Fibroblast of skin of left biceps (primary cell): Measurements from ENCODE around the gene PPP3R1.

Experiments
- DNase-seq, 2 experiments: peaks; one replicate each; pipeline ENCODE4 v3.0.0-alpha.2; 2013; ENCODE audit warnings: low read depth in 2 of 2

Gene PPP3R1

DNA sequence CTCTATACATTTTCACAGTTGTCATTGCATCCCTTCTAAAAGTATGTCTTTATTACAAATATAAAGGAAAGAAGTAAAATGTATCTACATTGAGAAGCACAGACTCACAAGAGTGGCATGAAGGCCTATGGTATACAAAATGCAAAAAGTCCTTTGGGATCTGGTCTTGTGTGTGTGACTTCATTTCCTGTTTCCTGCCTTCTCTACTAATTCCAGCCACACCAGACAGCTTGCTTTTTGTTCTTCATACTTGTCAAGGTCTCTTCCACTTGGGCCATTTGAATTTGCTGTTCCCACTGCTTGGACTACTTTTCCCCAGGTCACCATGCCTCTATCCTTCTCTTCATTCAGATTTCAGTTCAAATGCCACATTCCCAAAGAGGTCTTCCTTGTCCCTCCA lies 101.3 kb downstream of the PPP3R1 start:
- DNase-seq: no peak

- DNase-seq: no peak
These were observed 110.5 kb downstream of the PPP3R1 start for GRCh38 chr2:68141875-68142274.

- no peak for DNase-seq
These were observed 116.6 kb downstream of the PPP3R1 start for GRCh38 chr2:68135448-68136320.

DNA sequence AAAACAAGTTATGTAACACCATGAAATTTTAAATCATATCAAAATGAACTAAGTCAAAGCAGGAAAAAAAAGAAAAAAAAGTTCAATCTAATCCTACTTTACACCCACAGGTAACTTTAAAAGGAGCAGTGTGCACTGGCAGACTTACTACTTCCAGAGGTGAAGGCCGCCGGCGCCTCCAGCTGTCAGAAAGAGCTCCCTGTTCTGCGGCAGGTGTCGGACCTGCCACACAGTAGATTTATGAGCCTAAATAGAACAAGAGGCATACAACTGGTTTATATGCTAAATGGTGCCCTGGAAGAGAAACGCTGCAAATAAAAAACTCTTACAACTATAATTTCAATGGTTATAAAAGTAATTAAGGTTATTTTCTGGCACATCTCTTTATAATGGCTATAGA lies 117.8 kb downstream of the PPP3R1 start:
- DNase-seq: no peak

GRCh38 chr2:68134120-68134519 lies 118.2 kb downstream of the PPP3R1 start:
- no peak for DNase-seq
